ENCODE measurements around the gene TCAP. TPM values are rescaled to one million over a fixed set of nuclear protein-coding genes. Genes with fewer than 3 reads are reported as not detected.

The TCAP gene
- total and polyA plus RNA-seq, 2 donors (not counting 1 experiment from before 2014, with no cell fraction given) = 0.05 to 0.17 TPM

DNA sequence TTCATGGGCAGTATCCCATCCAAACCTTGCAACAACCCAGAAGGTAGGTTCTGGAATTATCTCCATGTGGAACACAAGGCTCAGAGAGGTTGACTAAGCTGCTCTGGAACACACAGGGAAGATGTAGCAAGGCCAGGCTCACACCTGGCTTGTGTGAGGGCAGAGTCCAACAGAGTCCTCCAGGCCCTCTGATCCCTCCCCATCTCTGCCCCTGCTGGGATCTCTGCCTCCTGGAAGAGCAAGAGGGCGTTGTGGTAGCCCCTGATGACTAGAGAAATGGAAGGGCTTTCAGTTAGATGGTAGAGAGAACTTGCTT, 45.4 kb upstream of the TCAP start:
- Histone ChIP-seq H3K9me3 (ENCODE audit: control insufficient read depth, insufficient read depth, low read depth, low read length) (no peaks in the 10 kb centered on the region), H3K4me2 (ENCODE audit: extremely low read depth, insufficient read depth, low read length) (no peak overlapping the region), H3K9ac (ENCODE audit: insufficient read depth, low read length) (no peak overlapping the region), H2AFZ (ENCODE audit: low read length) (no peak overlapping the region), H3K4me1 (ENCODE audit: control insufficient read depth, extremely low read depth, insufficient read depth, low read length) (no peaks in the 10 kb centered on the region), H4K20me1 (ENCODE audit: control insufficient read depth, extremely low read depth, insufficient read depth, low read length) (no peaks in the 10 kb centered on the region), H3K27ac (ENCODE audit: insufficient read depth, low read length) (no peak overlapping the region), H3K79me2 (ENCODE audit: control insufficient read depth, insufficient read depth, low read length) (no peaks in the 10 kb centered on the region), H3K4me3 (replicated peaks in 1 of 4; ENCODE audit: control extremely low read depth in 1 of 4, insufficient read depth in 1 of 4, low read depth in 3 of 4, low read length in 4 of 4) (no peak overlapping the region), H3K36me3 (ENCODE audit: control insufficient read depth, insufficient read depth, low read length) (no peaks in the 10 kb centered on the region), H3K27me3 (ENCODE audit: control insufficient read depth, insufficient read depth, low read length) (peaks cover 25% of the 10 kb centered on the region)
- TF ChIP-seq CTCF (conservative IDR thresholded peaks at IDR 0.05 in 1 of 2, IDR thresholded peaks at IDR 0.05 in 1 of 2; ENCODE audit: low read depth in 1 of 2, low read length in 2 of 2) (no peak), EZH2 (IDR thresholded peaks at IDR 0.05; ENCODE audit: low read length, missing control alignments) (no peak)
- no peak for DNase-seq (ENCODE audit: low read depth in 2 of 2)

DNA sequence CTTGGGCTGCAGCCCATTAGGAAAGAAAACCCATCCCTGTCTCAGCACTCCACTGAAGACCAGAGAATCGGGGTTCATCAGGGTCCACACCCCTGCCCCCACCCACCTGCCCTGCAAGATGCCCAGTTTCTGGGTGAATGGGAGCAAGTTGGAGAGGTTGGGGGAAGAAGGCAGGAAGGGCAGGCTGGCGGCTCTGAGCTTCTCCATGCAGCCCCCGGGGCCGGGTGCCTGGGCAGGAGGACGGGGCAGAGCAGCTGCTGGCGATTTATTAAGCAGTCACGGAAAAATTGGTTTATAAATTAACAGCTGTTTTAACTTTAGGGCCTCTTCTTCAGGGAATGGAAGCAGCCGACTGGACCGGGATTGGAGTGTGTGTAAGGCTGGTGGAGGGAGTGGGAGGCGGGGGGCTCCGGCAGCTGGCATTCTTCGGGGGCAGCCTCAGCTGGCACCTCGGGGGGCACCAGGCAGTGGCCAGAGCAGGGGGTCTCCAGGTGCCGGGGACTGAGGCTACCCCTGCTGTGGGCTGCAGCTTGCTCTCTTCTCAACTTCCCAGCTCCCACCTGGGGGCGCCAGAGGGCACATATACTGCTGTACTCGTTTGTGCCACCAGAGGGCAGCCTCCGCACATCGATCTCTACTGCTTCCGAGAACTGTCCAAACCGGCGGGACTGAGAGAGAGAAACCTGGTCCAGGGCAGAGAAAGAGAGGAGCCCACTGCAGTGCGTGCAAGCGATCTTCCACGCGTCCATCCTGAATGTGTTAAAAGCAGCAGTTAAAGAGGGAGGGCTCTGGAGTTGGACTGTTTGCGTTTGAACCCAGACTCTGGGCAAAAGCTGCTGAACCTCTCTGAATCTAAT, 43.4 kb upstream of the TCAP start:
- Histone ChIP-seq H4K20me1 (ENCODE audit: control insufficient read depth, extremely low read depth, insufficient read depth, low read length) (no peaks in the 10 kb centered on the region), H3K4me2 (ENCODE audit: extremely low read depth, insufficient read depth, low read length) (peak overlapping the region; percentile 74), H3K27me3 (ENCODE audit: control insufficient read depth, insufficient read depth, low read length) (peaks cover 41% of the 10 kb centered on the region), H3K27ac (ENCODE audit: insufficient read depth, low read length) (no peak overlapping the region), H3K4me1 (ENCODE audit: control insufficient read depth, extremely low read depth, insufficient read depth, low read length) (no peaks in the 10 kb centered on the region), H3K4me3 (replicated peaks in 1 of 4; ENCODE audit: control extremely low read depth in 1 of 4, insufficient read depth in 1 of 4, low read depth in 3 of 4, low read length in 4 of 4) (no peak overlapping the region), H3K9me3 (ENCODE audit: control insufficient read depth, insufficient read depth, low read depth, low read length) (no peaks in the 10 kb centered on the region), H3K36me3 (ENCODE audit: control insufficient read depth, insufficient read depth, low read length) (no peaks in the 10 kb centered on the region), H3K9ac (ENCODE audit: insufficient read depth, low read length) (no peak overlapping the region), H3K79me2 (ENCODE audit: control insufficient read depth, insufficient read depth, low read length) (no peaks in the 10 kb centered on the region), H2AFZ (ENCODE audit: low read length) (no peak overlapping the region)
- TF ChIP-seq CTCF (conservative IDR thresholded peaks at IDR 0.05 in 1 of 2, IDR thresholded peaks at IDR 0.05 in 1 of 2; ENCODE audit: low read depth in 1 of 2, low read length in 2 of 2) (peak; percentile 100), EZH2 (IDR thresholded peaks at IDR 0.05; ENCODE audit: low read length, missing control alignments) (peak; percentile 58)
- peak; percentile 56 to 76 for DNase-seq (ENCODE audit: low read depth in 2 of 2)

GRCh38 chr17:39622380-39623006, 42.7 kb upstream of the TCAP start:
- no peak for DNase-seq (ENCODE audit: low read depth in 2 of 2)
- peaks cover 41% of the 10 kb centered on the region for H3K27me3 ChIP-seq (ENCODE audit: control insufficient read depth, insufficient read depth, low read length)
- no peak overlapping the region for H3K27ac ChIP-seq (ENCODE audit: insufficient read depth, low read length)
- H3K9ac ChIP-seq (ENCODE audit: insufficient read depth, low read length) = no peak overlapping the region
- no peak for TF ChIP-seq CTCF (conservative IDR thresholded peaks at IDR 0.05 in 1 of 2, IDR thresholded peaks at IDR 0.05 in 1 of 2; ENCODE audit: low read depth in 1 of 2, low read length in 2 of 2)
- no peak for TF ChIP-seq EZH2 (IDR thresholded peaks at IDR 0.05; ENCODE audit: low read length, missing control alignments)
- H3K36me3 ChIP-seq (ENCODE audit: control insufficient read depth, insufficient read depth, low read length) = no peaks in the 10 kb centered on the region
- peak overlapping the region; percentile 74 for H3K4me2 ChIP-seq (ENCODE audit: extremely low read depth, insufficient read depth, low read length)
- no peaks in the 10 kb centered on the region for H4K20me1 ChIP-seq (ENCODE audit: control insufficient read depth, extremely low read depth, insufficient read depth, low read length)
- no peaks in the 10 kb centered on the region for H3K4me1 ChIP-seq (ENCODE audit: control insufficient read depth, extremely low read depth, insufficient read depth, low read length)
- H3K79me2 ChIP-seq (ENCODE audit: control insufficient read depth, insufficient read depth, low read length) = no peaks in the 10 kb centered on the region
- no peak overlapping the region for H3K4me3 ChIP-seq (replicated peaks in 1 of 4; ENCODE audit: control extremely low read depth in 1 of 4, insufficient read depth in 1 of 4, low read depth in 3 of 4, low read length in 4 of 4)
- no peaks in the 10 kb centered on the region for H3K9me3 ChIP-seq (ENCODE audit: control insufficient read depth, insufficient read depth, low read depth, low read length)
- no peak overlapping the region for H2AFZ ChIP-seq (ENCODE audit: low read length)

Measured in fibroblast of lung (primary cell).